Measurements from ENCODE around the gene AIRE.

GRCh38 chr21:44261675-44262295, 23.9 kb upstream of the AIRE start, which contains the start of gene DNMT3L:
- TF ChIP-seq CTCF (IDR thresholded peaks at IDR 0.05) (no peak), POLR2A (IDR thresholded peaks at IDR 0.05) (no peak), POLR2AphosphoS5 (IDR thresholded peaks at IDR 0.05) (no peak), EP300 (IDR thresholded peaks at IDR 0.05) (no peak)

Measured in upper lobe of left lung (tissue), 4 donors.